ENCODE results near the gene FAM217A. TPM values are rescaled to one million over a fixed set of nuclear protein-coding genes. Genes with fewer than 3 reads are reported as not detected.

FAM217A gene
- total and polyA plus RNA-seq, 2 of the 8 experiments (the other 6 are each of a cell fraction or from before 2014, with no cell fraction given): 0.03 TPM; not detected in 1

GRCh38 chr6:4069199-4069598, 9.7 kb downstream of the FAM217A start:
- POLR2A ChIA-PET (ENCODE audit: partially characterized antibody): interaction anchor here (0.8 kb wide), 1 partner anchor 87 kb away, joined by 3 read pairs; no protein-coding TSS in a partner anchor
- Histone ChIP-seq H3K27me3 (replicated peaks in 1 of 4; ENCODE audit: control insufficient read depth in 3 of 4, extremely low read depth in 1 of 4, insufficient read depth in 3 of 4, low read length in 3 of 4) (no peaks in the 10 kb centered on the region), H3K4me1 (replicated peaks in 1 of 4; ENCODE audit: control insufficient read depth in 3 of 4, insufficient read depth in 4 of 4, low read length in 3 of 4) (no peaks in the 10 kb centered on the region), H3K18ac (ENCODE audit: extremely low read depth, low read length) (no peak overlapping the region), H3K9me3 (ENCODE audit: insufficient read depth in 2 of 2, low read depth in 1 of 2, low read length in 1 of 2) (no peaks in the 10 kb centered on the region), H3K9ac (replicated peaks in 1 of 4; ENCODE audit: extremely low read depth in 1 of 4, low read depth in 3 of 4, low read length in 3 of 4) (no peak overlapping the region), H3K14ac (ENCODE audit: insufficient read length) (no peak overlapping the region), H4K8ac (ENCODE audit: extremely low read depth, insufficient read depth, low read length) (no peak overlapping the region), H3K4me3 (ENCODE audit: extremely low read depth in 1 of 4, insufficient read depth in 2 of 4, low read depth in 3 of 4, low read length in 4 of 4) (no peak overlapping the region), H4K5ac (ENCODE audit: insufficient read length, low read depth, low read length) (no peak overlapping the region), H3K36me3 (ENCODE audit: control insufficient read depth in 2 of 4, insufficient read depth in 4 of 4, low read length in 3 of 4) (peaks cover 0 to 7% (median 1%) of the 10 kb centered on the region in 4 experiments; a peak in 3 of 8 replicates), H2AFZ (ENCODE audit: low read length) (no peak overlapping the region), H3K4me2 (ENCODE audit: insufficient read depth in 1 of 2, low read depth in 2 of 2, low read length in 2 of 2) (no peak overlapping the region), H2AK5ac (ENCODE audit: low read depth, low read length) (no peak overlapping the region), H2BK5ac (ENCODE audit: low read depth, low read length) (no peak overlapping the region), H3K56ac (replicated peaks; ENCODE audit: insufficient read length, low read depth, low read length) (no peak overlapping the region), H3K23ac (ENCODE audit: insufficient read length) (no peak overlapping the region), H2BK12ac (ENCODE audit: low read depth, low read length) (no peak overlapping the region), H3K79me2 (ENCODE audit: control insufficient read depth in 1 of 2, insufficient read depth in 2 of 2, low read length in 2 of 2) (no peaks in the 10 kb centered on the region), H2BK15ac (ENCODE audit: low read length) (no peak overlapping the region), H3K27ac (ENCODE audit: low read depth, low read length) (no peak overlapping the region), H3K79me1 (ENCODE audit: low read depth, low read length) (no peaks in the 10 kb centered on the region), H2BK20ac (ENCODE audit: low read length) (no peak overlapping the region), H4K20me1 (replicated peaks in 1 of 2; ENCODE audit: control insufficient read depth in 1 of 2, insufficient read depth in 2 of 2, low read length in 2 of 2) (no peaks in the 10 kb centered on the region), H3K23me2 (ENCODE audit: low read depth, low read length) (no peaks in the 10 kb centered on the region), H4K91ac (replicated peaks; ENCODE audit: insufficient read length, low read length) (no peak overlapping the region), H3K4ac (replicated peaks; ENCODE audit: insufficient read length, low read depth, low read length) (no peak overlapping the region), H2BK120ac (replicated peaks; ENCODE audit: low read depth, low read length) (no peak overlapping the region)
- DNase-seq (ENCODE audit: low read depth in 1 of 2, low spot score in 2 of 2) (no peak), FAIRE-seq (no peak)
- WGBS, 2 experiments (ENCODE audit: extremely low coverage in 1 of 2, insufficient coverage in 1 of 2, insufficient read length in 1 of 2, insufficient replicate concordance in 2 of 2, low coverage in 1 of 2, low lambda C conversion rate in 2 of 2, missing lambda C conversion rate in 1 of 2): 77% methylated on average over 6 of the region's 6 CpGs; no CpG with 5 or more reads in 1 of the 2 experiments
- CTCF ChIA-PET (ENCODE audit: partially characterized antibody): no interaction called here
- TF ChIP-seq KDM4A (IDR thresholded peaks at IDR 0.05; ENCODE audit: low read depth, low read length, severe bottlenecking) (no peak), CTCF (IDR thresholded peaks at IDR 0.05; ENCODE audit: control extremely low read depth in 1 of 3, insufficient read depth in 1 of 3, low read depth in 1 of 3, low read length in 3 of 3) (no peak), MAFK (IDR thresholded peaks at IDR 0.05; ENCODE audit: low read depth, low read length) (no peak), CHD2 (IDR thresholded peaks at IDR 0.05; ENCODE audit: low read length) (no peak), TEAD4 (IDR thresholded peaks at IDR 0.05; ENCODE audit: low read depth, low read length) (no peak), RXRA (IDR thresholded peaks at IDR 0.05; ENCODE audit: insufficient read depth, low read depth, low read length) (no peak)

Data from H1 (cell line).